Omental fat pad (tissue), 4 donors: ENCODE measurements around the gene TATDN2. TPM values are rescaled to one million over a fixed set of nuclear protein-coding genes. Genes with fewer than 3 reads are reported as not detected.

ENCODE experiments used
- ATAC-seq: fragments of 150-250 bp; one replicate; pipeline ENCODE4 v1.9.1; 2016; ENCODE audit warnings: mild to moderate bottlenecking, moderate library complexity; ENCODE audit not compliant: low FRiP score
- DNase-seq: peaks from one replicate; pipeline ENCODE4 v3.0.0-alpha.2; 2019; ENCODE audit warnings: low spot score
- CTCF ChIP-seq, 3 donors: fragments of 450-650 bp; IDR thresholded peaks; one replicate each; pipeline ENCODE4 v1.5.1; 2016 to 2017; ENCODE audit warnings: antibody characterized with exemption in 3 of 3, mild to moderate bottlenecking in 3 of 3, moderate library complexity in 2 of 3
- total RNA-seq, 4 donors: library from RNA; depleted of rRNA; stranded (reverse); fragments of >200 nt; gene quantifications; one replicate each; pipeline ENCODE4 v1.1.0, GENCODE V29; 2016

The TATDN2 gene
- total RNA-seq, 4 donors from 2014 or later: 15.1 to 28.7 (median 20.6) TPM

- no peak for TF ChIP-seq CTCF (IDR thresholded peaks at IDR 0.05)
Observed at GRCh38 chr3:10215578-10216368, 32.5 kb upstream of the TATDN2 start.

GRCh38 chr3:10217359-10217758 lies 30.9 kb upstream of the TATDN2 start:
- no peak for TF ChIP-seq CTCF (IDR thresholded peaks at IDR 0.05)
- DNase-seq (no peak), ATAC-seq (no peak)

More at GRCh38 chr3:10215578-10216368, 32.5 kb upstream of the TATDN2 start:
- no peak for ATAC-seq
- no peak for DNase-seq

GRCh38 chr3:10219737-10220136 lies 28.5 kb upstream of the TATDN2 start:
- no peak for ATAC-seq
- no peak for TF ChIP-seq CTCF (IDR thresholded peaks at IDR 0.05)

GRCh38 chr3:10223676-10224639 lies 24.3 kb upstream of the TATDN2 start:
- DNase-seq (no peak), ATAC-seq (no peak)
- no peak for TF ChIP-seq CTCF (IDR thresholded peaks at IDR 0.05)

More at GRCh38 chr3:10219737-10220136, 28.5 kb upstream of the TATDN2 start:
- no peak for DNase-seq

GRCh38 chr3:10224794-10225665 lies 23.2 kb upstream of the TATDN2 start:
- no peak for TF ChIP-seq CTCF (IDR thresholded peaks at IDR 0.05)
- ATAC-seq: peak; percentile 71
- DNase-seq: peak; percentile 67

GRCh38 chr3:10226293-10226692 lies 22.0 kb upstream of the TATDN2 start:
- DNase-seq (no peak), ATAC-seq (no peak)
- no peak for TF ChIP-seq CTCF (IDR thresholded peaks at IDR 0.05)
